Body of pancreas (tissue), 4 donors: ENCODE results near the gene KRTAP2-1. TPM values are rescaled to one million over a fixed set of nuclear protein-coding genes. Genes with fewer than 3 reads are reported as not detected.

Source experiments
- ATAC-seq: fragments of 150-250 bp; one replicate; pipeline ENCODE4 v1.9.1; 2016
- DNase-seq, 4 donors: peaks; one replicate each; pipeline ENCODE4 v3.0.0-alpha.2; 2019
- H3K27ac ChIP-seq, 4 donors: fragments of 200-600 bp; sonication (generic); 1 replicate in 3 of 4; 2 replicates in 1 of 4; pipeline versions ENCODE4 v1.5.1 to v1.6.1; 2016 to 2019; ENCODE audit warnings: mild to moderate bottlenecking in 1 of 4, mixed read lengths in 1 of 4, moderate library complexity in 1 of 4
- H3K27me3 ChIP-seq, 2 donors: fragments of 200-600 bp; sonication (generic); one replicate each; pipeline ENCODE4 v1.6.0; 2016; ENCODE audit warnings: mild to moderate bottlenecking in 1 of 2
- H3K36me3 ChIP-seq, 2 donors: fragments of 200-600 bp; sonication (generic); replicated peaks in 1 of 2; 2 replicates each; pipeline ENCODE4 v1.5.1; 2016; ENCODE audit warnings: low read depth in 2 of 2; ENCODE audit not compliant: insufficient read depth in 1 of 2
- H3K4me1 ChIP-seq: fragments of 200-600 bp; sonication (generic); one replicate; pipeline ENCODE4 v1.6.0; 2016
- H3K4me3 ChIP-seq, 2 donors: fragments of 200-600 bp; sonication (generic); 1 replicate in 1 of 2; 2 replicates in 1 of 2; pipeline ENCODE4 v1.5.1; 2016 to 2019
- H3K9me3 ChIP-seq, 3 donors: fragments of 200-600 bp; sonication (generic); 1 replicate in 2 of 3; 2 replicates in 1 of 3; pipeline ENCODE4 v1.5.1; 2016
- POLR2A ChIP-seq, 3 donors: fragments of 450-650 bp; IDR thresholded peaks; one replicate each; pipeline ENCODE4 v1.6.1; 2016; ENCODE audit warnings: antibody characterized with exemption in 3 of 3, mild to moderate bottlenecking in 2 of 3
- WGBS, 2 donors: methylation state at CpG; one replicate each; pipeline ENCODE4 v1.1.5; 2017; 5-methylcytosine and 5-hydroxymethylcytosine counted together
- intact Hi-C: fragments of 100-400 bp; cut with DNase I; formaldehyde crosslinking; loops from one replicate; pipeline ENCODE4 v1.15.1; 2023
- total RNA-seq, 2 donors: library from RNA; depleted of rRNA; stranded (reverse); fragments of >200 nt; gene quantifications; one replicate each; pipeline ENCODE4 v1.1.0, GENCODE V29; 2016
- TF ChIP-seq, protein P1 (sequence below), 7 experiments: fragments of 450-650 bp in 4 of 7; fragments of 200-600 bp in 3 of 7; sonication (generic) in 3 of 7; IDR thresholded peaks; one replicate each; pipeline ENCODE4 v1.5.1; 2016 to 2019; ENCODE audit warnings: antibody characterized with exemption in 7 of 7

Gene KRTAP2-1
- total RNA-seq, 2 donors from 2014 or later = not detected

DNA sequence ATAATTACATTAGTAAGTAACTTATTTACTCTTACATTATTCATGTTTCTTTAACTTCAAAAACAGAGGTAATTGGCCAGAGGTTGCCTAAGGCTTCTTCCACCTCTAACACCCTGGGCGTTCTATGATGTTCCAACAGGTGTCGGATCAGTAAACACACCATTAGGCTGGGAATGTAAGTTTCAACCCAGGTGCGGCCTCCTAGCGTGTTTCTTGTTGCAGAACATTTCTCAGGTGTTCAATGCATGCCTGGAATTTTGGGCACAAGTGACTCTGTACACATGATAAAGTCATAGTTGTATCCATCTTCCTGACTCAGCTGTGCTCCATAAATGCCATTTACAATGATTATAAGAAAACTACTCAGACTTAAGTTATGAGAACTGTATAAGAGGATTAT, 6.9 kb upstream of the KRTAP2-1 start:
- DNase-seq (no peak), ATAC-seq (no peak)
- Histone ChIP-seq H3K36me3 (no peaks in the 10 kb centered on the region), H3K9me3 (peaks cover 0 to 3% (median 0%) of the 10 kb centered on the region in 3 donors), H3K4me1 (no peaks in the 10 kb centered on the region), H3K27ac (no peak overlapping the region), H3K27me3 (no peaks in the 10 kb centered on the region), H3K4me3 (no peak overlapping the region)
- intact Hi-C loops = no loop called here
- WGBS, 2 donors = 57 to 65% methylated on average over 4 of the region's 4 CpGs
- TF ChIP-seq, protein P1, sequence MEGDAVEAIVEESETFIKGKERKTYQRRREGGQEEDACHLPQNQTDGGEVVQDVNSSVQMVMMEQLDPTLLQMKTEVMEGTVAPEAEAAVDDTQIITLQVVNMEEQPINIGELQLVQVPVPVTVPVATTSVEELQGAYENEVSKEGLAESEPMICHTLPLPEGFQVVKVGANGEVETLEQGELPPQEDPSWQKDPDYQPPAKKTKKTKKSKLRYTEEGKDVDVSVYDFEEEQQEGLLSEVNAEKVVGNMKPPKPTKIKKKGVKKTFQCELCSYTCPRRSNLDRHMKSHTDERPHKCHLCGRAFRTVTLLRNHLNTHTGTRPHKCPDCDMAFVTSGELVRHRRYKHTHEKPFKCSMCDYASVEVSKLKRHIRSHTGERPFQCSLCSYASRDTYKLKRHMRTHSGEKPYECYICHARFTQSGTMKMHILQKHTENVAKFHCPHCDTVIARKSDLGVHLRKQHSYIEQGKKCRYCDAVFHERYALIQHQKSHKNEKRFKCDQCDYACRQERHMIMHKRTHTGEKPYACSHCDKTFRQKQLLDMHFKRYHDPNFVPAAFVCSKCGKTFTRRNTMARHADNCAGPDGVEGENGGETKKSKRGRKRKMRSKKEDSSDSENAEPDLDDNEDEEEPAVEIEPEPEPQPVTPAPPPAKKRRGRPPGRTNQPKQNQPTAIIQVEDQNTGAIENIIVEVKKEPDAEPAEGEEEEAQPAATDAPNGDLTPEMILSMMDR (IDR thresholded peaks at IDR 0.05) = no peak
- no peak for TF ChIP-seq POLR2A (IDR thresholded peaks at IDR 0.05)

DNA sequence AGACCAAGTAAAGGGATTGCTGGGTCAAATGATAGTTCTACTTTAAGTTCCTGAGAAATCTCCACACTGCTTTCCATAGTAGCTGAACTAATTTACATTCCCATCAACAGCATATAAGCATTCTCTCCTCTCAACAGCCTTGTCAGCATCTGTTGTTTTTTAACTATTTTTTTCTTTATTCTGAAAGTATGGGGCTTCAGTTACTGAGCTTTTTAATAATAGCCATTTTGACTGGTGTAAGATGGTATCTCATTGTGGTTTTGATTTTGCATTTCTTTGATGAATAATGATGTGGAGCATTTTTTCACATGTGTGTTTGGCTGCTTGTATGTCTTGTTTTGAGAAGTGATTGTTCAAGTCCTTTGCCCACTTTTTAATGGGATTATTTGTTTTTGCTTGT, 5.5 kb upstream of the KRTAP2-1 start:
- no peaks in the 10 kb centered on the region for H3K27me3 ChIP-seq
- DNase-seq (no peak), ATAC-seq (no peak)
- H3K4me3 ChIP-seq = no peak overlapping the region
- no peaks in the 10 kb centered on the region for H3K4me1 ChIP-seq
- intact Hi-C loops = no loop called here
- peaks cover 0 to 2% (median 0%) of the 10 kb centered on the region in 3 donors for H3K9me3 ChIP-seq
- TF ChIP-seq POLR2A (IDR thresholded peaks at IDR 0.05) = no peak
- TF ChIP-seq, protein P1 (IDR thresholded peaks at IDR 0.05) = no peak
- H3K36me3 ChIP-seq = no peaks in the 10 kb centered on the region
- H3K27ac ChIP-seq = no peak overlapping the region

DNA sequence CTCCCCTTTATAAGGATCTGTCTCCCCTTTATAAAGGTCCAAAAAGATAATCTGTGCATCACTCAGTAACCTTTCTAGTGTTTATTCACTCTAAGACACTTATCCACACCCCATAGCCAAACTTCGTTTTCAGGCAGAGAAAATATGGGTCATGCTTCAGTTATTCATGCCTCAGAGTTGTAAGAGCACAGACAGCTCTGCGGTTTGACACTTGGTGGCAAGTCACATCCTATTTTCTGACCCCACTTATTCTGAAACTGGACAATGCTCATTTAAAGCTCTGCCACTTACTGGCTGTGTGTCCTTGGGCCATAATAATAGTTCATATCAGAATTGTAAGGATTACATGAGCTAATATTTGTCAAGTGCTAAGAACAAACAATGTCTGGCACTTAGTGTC, 2.0 kb upstream of the KRTAP2-1 start:
- H3K4me1 ChIP-seq = no peaks in the 10 kb centered on the region
- TF ChIP-seq, protein P1 (IDR thresholded peaks at IDR 0.05) = no peak
- TF ChIP-seq POLR2A (IDR thresholded peaks at IDR 0.05) = no peak
- no peak for DNase-seq
- intact Hi-C loops = no loop called here
- no peak for ATAC-seq
- H3K27me3 ChIP-seq = no peaks in the 10 kb centered on the region
- H3K36me3 ChIP-seq = no peaks in the 10 kb centered on the region
- no peaks in the 10 kb centered on the region for H3K9me3 ChIP-seq
- no peak overlapping the region for H3K27ac ChIP-seq
- 49 to 52% methylated on average over 2 of the region's 2 CpGs for WGBS, 2 donors
- H3K4me3 ChIP-seq = no peak overlapping the region

DNA sequence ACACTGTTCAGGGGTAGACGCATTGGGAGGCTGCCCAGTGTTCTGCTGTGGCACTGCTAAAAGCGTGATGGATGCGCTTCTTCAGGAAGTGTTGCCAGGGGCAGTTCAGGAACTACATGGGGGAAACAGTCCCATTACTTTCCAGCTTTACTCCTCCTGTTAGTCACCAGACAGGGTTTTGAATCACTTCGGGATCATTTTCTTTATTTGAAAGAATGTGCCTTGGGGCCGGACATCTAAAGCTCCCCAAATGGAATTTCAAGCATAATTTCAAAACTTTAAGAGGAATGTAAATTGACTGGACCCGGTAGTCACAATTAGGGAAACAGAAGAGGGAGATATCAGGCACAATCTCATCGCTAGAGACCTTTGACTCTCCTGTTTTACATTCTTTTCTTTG, 1.3 kb upstream of the KRTAP2-1 start:
- Histone ChIP-seq H3K27me3 (no peaks in the 10 kb centered on the region), H3K4me3 (no peak overlapping the region), H3K4me1 (no peaks in the 10 kb centered on the region), H3K36me3 (no peaks in the 10 kb centered on the region), H3K27ac (no peak overlapping the region), H3K9me3 (no peaks in the 10 kb centered on the region)
- no peak for ATAC-seq
- DNase-seq = no peak
- TF ChIP-seq POLR2A (IDR thresholded peaks at IDR 0.05) = no peak
- TF ChIP-seq, protein P1 (IDR thresholded peaks at IDR 0.05) = no peak
- intact Hi-C loops = no loop called here
- 59 to 60% methylated on average over 7 of the region's 7 CpGs for WGBS, 2 donors

DNA sequence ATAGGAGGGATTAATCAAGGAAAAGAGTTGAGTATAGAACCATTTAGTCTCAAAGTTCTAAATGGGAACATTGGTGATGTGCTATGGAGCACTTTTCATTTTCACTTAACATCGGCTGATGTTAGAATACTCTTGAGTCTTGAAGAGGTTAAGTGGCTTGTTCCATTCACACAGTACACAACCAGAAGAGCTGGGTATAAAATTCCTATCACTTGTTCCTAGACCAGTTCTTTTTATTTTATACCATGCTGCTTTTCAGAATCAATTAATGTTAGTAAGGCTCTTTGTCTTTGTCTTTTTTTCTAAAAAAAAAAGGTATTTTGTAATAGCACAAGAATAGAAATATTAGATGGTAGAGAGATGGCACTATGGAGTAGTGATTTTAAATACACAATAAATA, 4.2 kb downstream of the KRTAP2-1 start:
- TF ChIP-seq, protein P1 (IDR thresholded peaks at IDR 0.05) = no peak
- TF ChIP-seq POLR2A (IDR thresholded peaks at IDR 0.05) = no peak

More for the DNA sequence above, 4.2 kb downstream of the KRTAP2-1 start:
- no peak for ATAC-seq
- 96 to 100% methylated on average over 1 of the region's 1 CpG for WGBS, 2 donors
- intact Hi-C loops = no loop called here
- Histone ChIP-seq H3K9me3 (no peaks in the 10 kb centered on the region), H3K4me1 (peaks cover 13% of the 10 kb centered on the region), H3K27ac (no peak overlapping the region), H3K27me3 (no peaks in the 10 kb centered on the region), H3K36me3 (no peaks in the 10 kb centered on the region), H3K4me3 (no peak overlapping the region)
- no peak for DNase-seq
